BJ (cell line): ENCODE data around the gene CXCL8. TPM values are rescaled to one million over a fixed set of nuclear protein-coding genes. Genes with fewer than 3 reads are reported as not detected.

Experiments used
- CTCF ChIA-PET: fragments of 350-600 bp; formaldehyde crosslinking; extraction: SDS; loops from one replicate; lab custom pipeline; 2021; ENCODE audit warnings: antibody characterized with exemption, inconsistent platforms; lab: Yijun Ruan, JAX
- POLR2A ChIA-PET: fragments of 300-600 bp; sonication (Branson Sonifier 250); formaldehyde crosslinking; extraction: SDS; loops from one replicate; lab custom pipeline; 2021; ENCODE audit warnings: antibody characterized with exemption; lab: Charles Lee
- DNase-seq: peaks from one replicate; pipeline ENCODE4 v3.0.0-alpha.2; 2011; ENCODE audit warnings: low read depth
- H3K27me3 ChIP-seq: 2 replicates; pipeline ENCODE4 v1.6.0; 2011; ENCODE audit warnings: low read length; ENCODE audit not compliant: control insufficient read depth, insufficient read depth
- H3K36me3 ChIP-seq: 2 replicates; pipeline ENCODE4 v1.5.1; 2011; ENCODE audit warnings: low read length; ENCODE audit not compliant: control insufficient read depth, insufficient read depth
- H3K4me3 ChIP-seq: 2 replicates; pipeline ENCODE4 v1.5.1; 2011; ENCODE audit warnings: low read depth, mild to moderate bottlenecking, control low read depth, low read length
- CTCF ChIP-seq: IDR thresholded peaks from 2 replicates; pipeline ENCODE4 v1.5.1; 2011; ENCODE audit warnings: low read depth, mild to moderate bottlenecking, control low read depth, inconsistent platforms, low read length, moderate library complexity; ENCODE audit not compliant: insufficient read depth
- polyA plus RNA-seq: library from polyadenylated mRNA; depleted of rRNA; stranded (reverse); fragments of >200 nt; gene quantifications from 2 replicates; pipeline ENCODE4 v1.2.3, GENCODE V29; 2011

CXCL8 gene
- polyA plus RNA-seq, 1 experiment: 1.1 TPM

- ChIA-PET POLR2A (no interaction called here), CTCF (interaction anchor here (1.0 kb wide), 1 partner anchor 11 kb away, joined by 3 read pairs; the partner anchor contains the start of gene CXCL8)
- no peak overlapping the region for H3K4me3 ChIP-seq
- H3K36me3 ChIP-seq: no peaks in the 10 kb centered on the region
- no peak for DNase-seq
- no peak for TF ChIP-seq CTCF
- no peaks in the 10 kb centered on the region; the same call in 1 of the 2 replicates for H3K27me3 ChIP-seq
Measured at GRCh38 chr4:73751166-73751565, 10.8 kb downstream of the CXCL8 start.

GRCh38 chr4:73751830-73752229, 11.5 kb downstream of the CXCL8 start:
- POLR2A ChIA-PET: no interaction called here
- H3K36me3 ChIP-seq: no peaks in the 10 kb centered on the region
- no peak for TF ChIP-seq CTCF
- CTCF ChIA-PET: interaction anchor here (1.0 kb wide), 1 partner anchor 11 kb away, joined by 3 read pairs; the partner anchor contains the start of gene CXCL8
- DNase-seq: no peak
- no peaks in the 10 kb centered on the region; the same call in 1 of the 2 replicates for H3K27me3 ChIP-seq
- H3K4me3 ChIP-seq: no peak overlapping the region

- Histone ChIP-seq H3K36me3 (no peaks in the 10 kb centered on the region), H3K4me3 (no peak overlapping the region), H3K27me3 (no peaks in the 10 kb centered on the region; the same call in 1 of the 2 replicates)
- TF ChIP-seq CTCF: no peak
- POLR2A ChIA-PET: no interaction called here
- CTCF ChIA-PET: no interaction called here
- no peak for DNase-seq
Measured at GRCh38 chr4:73752424-73752823, 12.1 kb downstream of the CXCL8 start.

GRCh38 chr4:73753215-73753614, 12.8 kb downstream of the CXCL8 start:
- TF ChIP-seq CTCF: no peak
- POLR2A ChIA-PET: interaction anchor here (0.6 kb wide), 1 partner anchor 9 kb away, joined by 3 read pairs; no protein-coding TSS in a partner anchor
- CTCF ChIA-PET: interaction anchor here (1.0 kb wide), 1 partner anchor 50 kb away, joined by 3 read pairs; no protein-coding TSS in a partner anchor

GRCh38 chr4:73754934-73755333, 14.6 kb downstream of the CXCL8 start:
- TF ChIP-seq CTCF: no peak
- Histone ChIP-seq H3K27me3 (no peaks in the 10 kb centered on the region), H3K36me3 (no peaks in the 10 kb centered on the region), H3K4me3 (no peak overlapping the region)
- no peak for DNase-seq
- CTCF ChIA-PET: no interaction called here
- POLR2A ChIA-PET: no interaction called here

More at GRCh38 chr4:73753215-73753614, 12.8 kb downstream of the CXCL8 start:
- H3K36me3 ChIP-seq: no peaks in the 10 kb centered on the region
- no peak overlapping the region for H3K4me3 ChIP-seq
- no peaks in the 10 kb centered on the region for H3K27me3 ChIP-seq
- no peak for DNase-seq
